Measurements from ENCODE around the gene NUDT14.

Gene NUDT14
- 4.2 to 15.8 (median 6.6) reads per million in 4 experiments for total RNA-seq

- DNase-seq: peak; percentile 77
These were observed at the start of gene NUDT14 for GRCh38 chr14:105180592-105181548. Gene NUDT14, minus strand, starts transcription at chr14:105181312. Its CDS starts 103 bp downstream, at chr14:105181209.

GRCh38 chr14:105229099-105229655, 48.1 kb upstream of the NUDT14 start:
- DNase-seq: no peak

GRCh38 chr14:105228562-105228961, 47.5 kb upstream of the NUDT14 start:
- DNase-seq: no peak

DNA sequence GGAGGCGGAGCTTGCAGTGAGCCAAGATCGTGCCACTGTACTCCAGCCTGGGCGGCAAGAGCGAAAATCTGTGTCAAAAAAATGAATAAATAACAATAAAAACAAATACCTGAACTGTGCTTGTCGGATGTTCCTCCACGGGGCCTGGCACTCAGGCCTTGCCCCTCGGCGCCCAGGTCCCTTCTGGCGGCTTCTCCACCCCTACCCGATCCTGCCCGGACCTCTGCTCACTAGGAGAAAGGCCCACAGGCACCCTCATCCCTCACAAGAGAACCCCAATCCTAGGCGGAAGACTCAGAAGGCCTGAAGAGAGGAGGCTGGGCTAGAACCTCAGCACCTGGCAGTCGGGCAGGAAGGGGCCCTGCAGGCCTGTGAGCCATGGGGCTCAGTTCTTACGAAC, 46.2 kb upstream of the NUDT14 start:
- DNase-seq: no peak

- DNase-seq: no peak
These were observed 45.1 kb upstream of the NUDT14 start for GRCh38 chr14:105226198-105226597.

GRCh38 chr14:105224845-105225570, 43.9 kb upstream of the NUDT14 start:
- DNase-seq: no peak

- no peak for DNase-seq
These were observed 42.8 kb upstream of the NUDT14 start for GRCh38 chr14:105223770-105224544.

- no peak for DNase-seq
These were observed 42.1 kb upstream of the NUDT14 start for GRCh38 chr14:105223260-105223659.

DNA sequence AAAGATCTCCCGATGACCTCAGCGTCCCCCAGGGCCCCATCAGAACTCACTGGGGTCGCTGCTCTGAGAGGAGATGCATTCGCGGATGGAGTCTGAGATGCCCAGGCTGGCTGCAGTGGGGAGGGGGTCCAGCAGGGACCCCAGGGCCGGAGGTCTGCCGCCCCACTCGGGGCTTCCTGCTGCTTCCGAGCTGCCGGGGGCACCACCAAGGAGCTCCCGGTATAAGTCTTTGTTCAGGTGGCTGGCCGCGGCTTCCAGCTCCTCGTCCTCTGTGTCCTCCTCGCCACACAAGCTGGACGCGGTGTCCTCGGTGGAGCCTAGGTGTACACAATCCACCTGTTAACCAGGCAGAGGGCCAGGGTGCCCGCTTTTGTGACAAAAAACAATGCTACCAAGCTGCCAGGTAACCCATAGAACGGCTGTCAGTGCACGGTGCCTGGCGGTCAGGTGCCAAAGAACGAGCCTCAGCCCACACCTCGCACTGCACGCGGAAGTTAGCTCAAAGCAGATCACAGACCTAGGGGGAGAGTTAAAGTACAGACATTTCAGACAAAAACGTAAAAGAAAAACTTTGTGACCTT, 40.6 kb upstream of the NUDT14 start:
- DNase-seq: no peak

DNA sequence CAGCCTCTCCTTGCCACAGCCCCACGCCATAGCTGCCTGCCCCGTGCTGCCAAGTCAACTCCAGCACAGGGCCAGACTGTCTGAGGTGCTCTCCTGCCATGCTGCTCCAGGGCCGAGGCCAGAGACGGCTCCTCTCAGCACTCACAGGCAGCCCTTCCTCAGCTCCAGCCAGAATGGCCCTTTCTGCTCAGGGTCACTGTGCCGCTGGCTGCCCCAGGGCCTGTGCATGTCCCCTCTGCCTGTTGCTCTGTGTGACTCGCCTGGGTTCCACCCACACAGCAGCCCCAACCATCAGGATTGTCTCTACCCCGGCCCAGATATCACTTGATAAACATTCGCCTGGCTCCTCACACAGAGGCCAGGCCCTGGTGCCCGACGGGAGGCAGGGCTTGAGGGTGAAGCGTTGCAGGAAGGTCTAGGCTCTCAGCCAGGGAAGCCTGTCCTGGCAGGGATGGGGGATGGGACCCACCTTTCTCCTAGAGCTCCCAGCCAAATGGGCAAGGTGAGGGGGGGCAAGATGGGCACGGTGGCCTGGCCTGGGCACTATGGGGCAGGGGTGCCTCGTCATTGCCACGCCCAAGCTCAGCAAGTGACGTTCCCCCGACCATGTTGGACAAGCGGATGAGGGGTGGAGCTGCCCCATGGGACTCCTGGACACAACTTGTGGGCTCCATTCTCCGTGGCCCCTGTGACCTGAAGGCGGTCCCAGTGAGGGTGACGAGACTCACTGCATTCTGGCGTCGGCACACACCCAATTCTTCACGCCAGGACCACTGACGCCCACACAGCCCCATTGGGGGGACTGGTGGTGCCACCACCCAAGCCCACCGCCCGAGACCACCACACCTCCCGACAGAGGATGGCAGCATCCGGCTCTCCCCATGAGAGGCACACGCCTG, 39.8 kb upstream of the NUDT14 start:
- no peak for DNase-seq

DNA sequence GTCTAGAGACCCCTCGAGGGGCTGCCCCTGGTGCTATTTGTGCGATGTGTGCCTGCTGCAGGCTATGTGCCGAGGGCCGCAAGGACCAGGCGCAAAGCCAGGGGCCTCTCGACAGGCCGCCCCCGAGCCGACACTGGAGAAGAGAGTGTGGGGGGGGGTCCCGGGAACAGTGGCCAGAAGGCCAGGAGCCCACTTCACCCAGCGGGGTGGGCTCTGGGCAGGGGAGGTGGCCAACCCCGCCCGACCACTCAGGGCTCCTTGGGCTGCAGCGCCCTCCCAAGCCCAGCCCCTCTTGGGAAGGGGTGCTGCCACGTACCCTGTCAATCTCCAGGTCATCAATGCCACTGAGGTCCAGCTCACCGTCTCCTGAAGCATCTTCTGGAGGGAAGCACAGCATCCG, 38.6 kb upstream of the NUDT14 start:
- no peak for DNase-seq

DNA sequence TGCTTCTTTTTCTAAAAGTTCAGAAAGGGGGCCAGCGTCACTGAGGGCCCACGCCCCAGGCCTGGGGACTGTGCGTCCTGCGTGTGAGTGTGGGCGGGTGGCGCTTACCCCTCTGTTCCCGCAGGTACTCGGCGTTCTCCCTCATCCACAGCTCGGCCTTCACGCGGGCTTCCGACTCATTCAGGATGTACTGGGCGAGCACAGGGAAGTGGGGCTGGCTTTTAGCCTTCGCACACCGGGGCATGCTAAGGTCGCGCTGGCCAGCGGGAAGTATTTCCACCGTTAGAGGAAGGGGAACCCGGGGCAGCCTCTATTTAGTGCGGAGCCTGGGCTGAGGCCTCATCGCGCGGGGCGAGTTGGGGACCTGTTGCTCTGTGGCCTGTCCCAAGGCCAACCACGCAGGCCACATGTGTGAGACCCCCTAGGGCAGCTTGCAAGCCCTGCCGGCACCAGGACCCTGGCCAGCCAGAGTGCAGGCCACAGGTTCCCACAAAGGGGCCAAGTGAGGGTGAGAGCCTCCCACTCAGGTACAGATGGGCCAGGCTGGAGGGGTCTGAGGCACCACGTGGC, 38.0 kb upstream of the NUDT14 start:
- no peak for DNase-seq

- no peak for DNase-seq
These were observed 37.5 kb upstream of the NUDT14 start for GRCh38 chr14:105218611-105219010.

GRCh38 chr14:105217774-105218173, 36.7 kb upstream of the NUDT14 start:
- no peak for DNase-seq

GRCh38 chr14:105216490-105217247, 35.6 kb upstream of the NUDT14 start:
- no peak for DNase-seq

- no peak for DNase-seq
These were observed 34.5 kb upstream of the NUDT14 start for GRCh38 chr14:105215602-105216001.

- no peak for DNase-seq
These were observed 33.3 kb upstream of the NUDT14 start for GRCh38 chr14:105214324-105214915.

DNA sequence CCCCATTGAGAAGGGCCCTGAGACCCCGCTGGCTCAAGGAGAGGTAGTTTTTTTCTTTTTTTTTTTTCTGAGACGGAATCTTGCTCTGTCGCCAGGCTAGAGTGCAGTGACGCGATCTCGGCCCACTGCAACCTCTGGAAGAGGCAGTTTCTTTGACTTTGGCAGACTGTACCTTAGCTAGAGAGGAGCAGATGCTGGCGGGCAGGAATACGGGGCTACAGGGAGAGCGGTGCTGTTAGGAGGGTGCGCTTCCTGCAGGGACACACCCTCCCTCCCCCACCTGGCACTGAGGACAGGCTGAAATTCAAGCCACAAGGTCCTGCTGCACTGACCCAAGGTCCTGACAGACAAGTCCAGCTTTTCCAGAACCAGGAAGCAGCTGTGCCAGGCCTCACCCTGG, 32.2 kb upstream of the NUDT14 start:
- no peak for DNase-seq

DNA sequence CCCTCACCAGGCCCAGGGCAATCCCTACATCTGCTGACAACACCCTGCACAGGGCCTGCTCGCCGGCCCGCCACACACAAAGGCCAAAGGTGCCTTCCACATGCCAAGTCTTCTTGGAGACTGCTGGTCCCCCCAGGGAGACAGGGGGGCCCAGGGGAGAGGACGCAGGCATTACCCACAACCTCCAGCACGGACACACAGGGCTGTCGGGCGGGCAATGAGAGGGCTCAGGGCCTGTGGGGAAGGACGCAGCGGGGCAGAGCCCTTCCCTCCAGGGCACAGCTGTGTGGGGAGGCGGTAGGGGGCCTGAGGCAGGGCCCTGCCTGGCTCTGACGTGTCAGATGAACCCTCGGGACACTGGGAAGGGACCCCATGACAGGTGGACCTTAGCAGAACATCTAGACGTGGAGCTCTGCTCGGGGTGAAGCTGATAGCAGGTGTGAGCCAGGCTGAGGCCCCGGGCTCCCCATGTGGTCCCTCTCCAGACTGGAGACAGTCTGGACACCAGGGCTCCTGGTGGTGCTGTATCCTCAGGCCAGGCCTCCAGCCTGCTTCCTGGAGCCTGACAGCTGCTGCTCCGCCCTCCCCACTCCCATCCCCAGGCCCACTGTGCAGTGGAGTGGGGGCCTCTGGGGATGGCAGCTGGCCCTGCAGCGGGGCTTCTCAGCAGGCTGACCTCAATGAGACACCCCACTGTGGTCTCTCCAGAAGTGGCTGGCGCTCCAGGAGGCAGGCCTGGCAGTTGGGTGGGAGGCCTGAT, 31.6 kb upstream of the NUDT14 start:
- no peak for DNase-seq
